Epithelial cell of esophagus (primary cell): ENCODE data around the gene HSCB.

Experiments
- DNase-seq: peaks from one replicate; pipeline ENCODE4 v3.0.0; 2010; ENCODE audit warnings: low read depth
- H3K4me3 ChIP-seq: 2 replicates; pipeline ENCODE4 v1.5.1; 2011; ENCODE audit warnings: mild to moderate bottlenecking, low read length, control low read depth
- TF ChIP-seq, protein P1 (sequence below): IDR thresholded peaks from 2 replicates; pipeline ENCODE4 v1.5.1; 2011; ENCODE audit warnings: low read depth, mild to moderate bottlenecking, low read length, control low read depth, inconsistent platforms; ENCODE audit not compliant: insufficient read depth; ENCODE audit errors: missing control alignments

HSCB gene

DNA sequence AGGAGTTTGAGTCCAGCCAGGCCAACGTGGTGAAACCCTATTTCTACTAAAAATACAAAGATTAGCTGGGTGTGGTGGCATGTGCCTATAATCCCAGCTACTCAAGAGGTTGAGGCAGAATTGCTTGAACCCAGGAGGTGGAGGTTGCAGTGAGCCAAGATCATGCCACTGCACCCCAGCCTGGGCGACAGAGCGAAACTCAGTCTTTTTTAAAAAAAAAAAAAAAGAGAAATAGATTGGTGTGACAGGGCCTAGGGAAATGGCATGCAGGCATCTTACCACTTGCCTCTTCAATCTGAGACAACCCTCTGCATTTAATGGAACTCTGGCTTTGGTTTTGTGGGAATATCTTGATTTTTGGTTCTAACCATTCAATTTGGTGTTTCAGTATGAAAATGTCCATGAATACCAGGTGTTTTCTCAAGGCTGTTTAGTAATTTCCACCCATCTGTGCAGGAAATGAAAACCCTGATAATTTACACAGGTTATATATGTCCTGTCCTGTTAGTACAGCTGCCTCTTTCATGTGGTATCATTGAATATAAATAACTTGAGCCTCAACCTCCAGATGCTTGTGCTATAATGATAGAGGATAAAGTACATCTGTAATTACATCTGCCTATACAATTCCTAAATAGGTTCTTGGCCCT lies 50.1 kb downstream of the HSCB start:
- TF ChIP-seq, protein P1, sequence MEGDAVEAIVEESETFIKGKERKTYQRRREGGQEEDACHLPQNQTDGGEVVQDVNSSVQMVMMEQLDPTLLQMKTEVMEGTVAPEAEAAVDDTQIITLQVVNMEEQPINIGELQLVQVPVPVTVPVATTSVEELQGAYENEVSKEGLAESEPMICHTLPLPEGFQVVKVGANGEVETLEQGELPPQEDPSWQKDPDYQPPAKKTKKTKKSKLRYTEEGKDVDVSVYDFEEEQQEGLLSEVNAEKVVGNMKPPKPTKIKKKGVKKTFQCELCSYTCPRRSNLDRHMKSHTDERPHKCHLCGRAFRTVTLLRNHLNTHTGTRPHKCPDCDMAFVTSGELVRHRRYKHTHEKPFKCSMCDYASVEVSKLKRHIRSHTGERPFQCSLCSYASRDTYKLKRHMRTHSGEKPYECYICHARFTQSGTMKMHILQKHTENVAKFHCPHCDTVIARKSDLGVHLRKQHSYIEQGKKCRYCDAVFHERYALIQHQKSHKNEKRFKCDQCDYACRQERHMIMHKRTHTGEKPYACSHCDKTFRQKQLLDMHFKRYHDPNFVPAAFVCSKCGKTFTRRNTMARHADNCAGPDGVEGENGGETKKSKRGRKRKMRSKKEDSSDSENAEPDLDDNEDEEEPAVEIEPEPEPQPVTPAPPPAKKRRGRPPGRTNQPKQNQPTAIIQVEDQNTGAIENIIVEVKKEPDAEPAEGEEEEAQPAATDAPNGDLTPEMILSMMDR: no peak
- H3K4me3 ChIP-seq: no peak overlapping the region
- DNase-seq: no peak

DNA sequence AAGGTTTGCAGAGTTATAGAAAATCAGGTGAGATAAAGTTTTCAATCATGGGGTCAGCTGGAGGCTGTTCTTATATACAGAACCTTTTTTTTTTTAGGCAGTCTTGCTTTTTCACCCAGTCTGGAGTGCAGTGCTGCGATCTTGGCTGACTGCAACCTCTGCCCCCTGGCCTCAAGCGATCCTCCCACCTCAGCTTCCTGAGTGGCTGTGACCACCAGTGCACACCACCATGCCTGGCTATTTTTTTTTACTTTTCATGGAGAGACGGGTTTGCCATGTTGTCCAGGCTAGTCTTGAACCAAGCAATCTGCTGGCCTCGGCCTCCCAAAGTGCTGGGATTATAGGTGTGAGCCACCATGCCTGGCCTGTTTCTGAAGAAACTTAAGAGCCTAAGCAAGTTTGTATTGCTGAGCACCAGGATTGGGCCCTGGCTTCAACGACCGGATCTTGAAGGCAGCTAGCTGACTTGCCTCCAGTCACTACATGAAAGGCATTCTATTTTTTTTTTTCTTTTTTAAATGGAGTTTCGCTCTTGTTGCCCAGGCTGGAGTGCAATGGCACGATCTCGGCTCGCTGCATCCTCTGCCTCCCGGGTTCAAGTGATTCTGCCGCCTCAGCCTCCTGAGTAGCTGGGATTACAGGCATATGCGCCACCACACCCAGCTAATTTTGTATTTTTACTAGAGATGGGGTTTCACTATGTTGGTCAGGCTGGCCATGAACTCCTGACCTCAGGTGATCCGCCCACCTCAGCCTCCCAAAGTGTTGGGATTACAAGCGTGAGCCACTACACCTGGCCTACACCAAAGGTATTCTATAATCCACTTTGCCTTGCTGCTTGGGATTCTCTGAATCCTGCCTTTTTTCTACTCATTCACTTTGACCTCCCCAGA lies 50.9 kb downstream of the HSCB start:
- H3K4me3 ChIP-seq: no peak overlapping the region
- TF ChIP-seq, protein P1: no peak
- DNase-seq: no peak

- no peak for DNase-seq
- no peak overlapping the region for H3K4me3 ChIP-seq
- TF ChIP-seq, protein P1: no peak
These were observed 52.2 kb downstream of the HSCB start for GRCh38 chr22:28793976-28794584.

DNA sequence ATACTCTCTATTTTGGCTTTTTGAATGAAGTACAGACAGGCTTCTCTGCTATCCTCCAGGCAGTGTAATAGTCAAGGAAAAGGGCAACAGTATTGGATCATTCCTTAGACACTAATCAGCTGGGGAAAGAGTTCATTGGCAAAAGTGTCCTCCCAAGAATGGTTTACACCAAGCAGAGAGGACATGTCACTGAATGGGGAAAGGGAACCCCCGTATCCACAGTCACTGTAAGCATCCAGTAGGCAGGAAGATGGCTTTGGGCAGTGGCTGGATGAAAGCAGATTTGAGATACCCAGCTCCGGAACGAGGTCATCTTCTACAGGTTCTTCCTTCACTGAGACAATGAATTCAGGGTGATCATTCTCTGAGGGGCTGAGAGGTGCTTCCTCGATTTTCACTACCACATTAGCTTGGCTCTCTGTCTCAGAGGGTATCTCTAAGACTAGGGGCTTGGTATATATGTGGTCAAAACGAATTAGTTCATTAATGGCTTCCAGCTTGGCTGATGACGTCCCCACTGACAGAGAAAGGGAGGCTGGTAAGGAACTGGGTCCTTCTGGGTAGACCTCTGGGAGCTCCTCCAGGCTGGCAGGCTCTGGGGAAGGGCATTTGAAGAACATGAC lies 53.3 kb downstream of the HSCB start:
- TF ChIP-seq, protein P1: no peak
- no peak overlapping the region for H3K4me3 ChIP-seq
- no peak for DNase-seq

- H3K4me3 ChIP-seq: no peak overlapping the region
- TF ChIP-seq, protein P1: no peak
- DNase-seq: no peak
These were observed 54.4 kb downstream of the HSCB start for GRCh38 chr22:28795932-28796856.
